IMR-90 (cell line): Measurements from ENCODE around the gene MRGPRE. TPM values are rescaled to one million over a fixed set of nuclear protein-coding genes. Genes with fewer than 3 reads are reported as not detected.

Experiments used
- ATAC-seq: fragments of 200-7000 bp; cut with Tn5 transposase; 2 replicates; pipeline ENCODE4 v1.9.1; 2020; ENCODE audit warnings: low read depth, mild to moderate bottlenecking, moderate library complexity
- BruUV-seq: library from RNA; stranded (reverse); fragments of 400-500 nt; replicated peaks from 2 replicates; lab custom pipeline; 2021; lab: Mats Ljungman, UMichigan
- CTCF ChIA-PET: fragments of 300-600 bp; formaldehyde crosslinking; extraction: SDS; loops from one replicate; lab custom pipeline; 2021; ENCODE audit warnings: antibody characterized with exemption; lab: Yijun Ruan, JAX
- POLR2A ChIA-PET: fragments of 300-600 bp; sonication (Branson Sonifier 250); formaldehyde crosslinking; loops from one replicate; lab custom pipeline; 2022; ENCODE audit warnings: antibody characterized with exemption; ENCODE audit not compliant: unreplicated experiment; lab: Charles Lee
- DNase-seq: peaks from one replicate; pipeline ENCODE4 v3.0.0; 2013
- H2AFZ ChIP-seq: replicated peaks from 2 replicates; pipeline ENCODE3; 2013; ENCODE audit warnings: low read length, mild to moderate bottlenecking; ENCODE audit not compliant: poor library complexity
- H2AK5ac ChIP-seq: 2 replicates; pipeline ENCODE4 v1.6.1; 2013; ENCODE audit warnings: low read depth, low read length, inconsistent platforms
- H2AK9ac ChIP-seq: replicated peaks from 2 replicates; pipeline ENCODE3; 2013; ENCODE audit warnings: mild to moderate bottlenecking, low read depth, low read length, moderate library complexity; ENCODE audit not compliant: poor library complexity
- H2BK120ac ChIP-seq: 2 replicates; pipeline ENCODE4 v1.6.1; 2013; ENCODE audit warnings: low read depth, low read length, inconsistent platforms
- H2BK15ac ChIP-seq: 3 replicates; pipeline ENCODE4 v1.6.1; 2013; ENCODE audit warnings: low read depth, low read length, inconsistent platforms
- H2BK20ac ChIP-seq: 2 replicates; pipeline ENCODE4 v1.6.1; 2013; ENCODE audit warnings: low read depth, mild to moderate bottlenecking, inconsistent platforms, low read length, moderate library complexity
- H2BK5ac ChIP-seq: 2 replicates; pipeline ENCODE4 v1.6.1; 2013; ENCODE audit warnings: mild to moderate bottlenecking, low read depth, low read length, inconsistent platforms; ENCODE audit not compliant: poor library complexity, severe bottlenecking
- H3K14ac ChIP-seq: replicated peaks from 2 replicates; pipeline ENCODE4 v1.6.1; 2013; ENCODE audit warnings: low read depth, low read length, inconsistent platforms
- H3K18ac ChIP-seq: 2 replicates; pipeline ENCODE4 v1.6.1; 2013; ENCODE audit warnings: low read depth, low read length, control low read depth
- H3K23ac ChIP-seq: 2 replicates; pipeline ENCODE4 v1.6.1; 2013; ENCODE audit warnings: low read depth, low read length, inconsistent platforms
- H3K27ac ChIP-seq: 2 replicates; pipeline ENCODE4 v1.5.1; 2013; ENCODE audit warnings: mild to moderate bottlenecking, control low read depth, low read length; ENCODE audit not compliant: insufficient read depth
- H3K27me3 ChIP-seq: 2 replicates; pipeline ENCODE4 v1.6.1; 2013; ENCODE audit warnings: low read length; ENCODE audit not compliant: control insufficient read depth, insufficient read depth
- H3K36me3 ChIP-seq: 2 replicates; pipeline ENCODE4 v1.6.1; 2013; ENCODE audit warnings: low read length, mixed read lengths; ENCODE audit not compliant: control insufficient read depth, insufficient read depth
- H3K4ac ChIP-seq: 2 replicates; pipeline ENCODE4 v1.6.1; 2013; ENCODE audit warnings: low read depth, low read length, inconsistent platforms
- H3K4me1 ChIP-seq: 2 replicates; pipeline ENCODE4 v1.6.1; 2013; ENCODE audit warnings: low read length, mixed read lengths; ENCODE audit not compliant: control insufficient read depth, insufficient read depth
- H3K4me2 ChIP-seq: 2 replicates; pipeline ENCODE4 v1.6.1; 2013; ENCODE audit warnings: low read depth, mild to moderate bottlenecking, control low read depth, low read length, moderate library complexity
- H3K4me3 ChIP-seq: 2 replicates; pipeline ENCODE4 v1.5.1; 2013; ENCODE audit warnings: low read depth, mild to moderate bottlenecking, control low read depth, low read length, moderate library complexity; ENCODE audit not compliant: insufficient read depth
- H3K56ac ChIP-seq: 2 replicates; pipeline ENCODE4 v1.6.1; 2013; ENCODE audit warnings: low read length, inconsistent platforms; ENCODE audit not compliant: insufficient read depth; ENCODE audit errors: extremely low read depth
- H3K79me1 ChIP-seq, 2 experiments: 2 replicates each; pipeline ENCODE4 v1.6.1; 2013; ENCODE audit warnings: low read length in 2 of 2, inconsistent platforms in 1 of 2, low read depth in 1 of 2
- H3K9ac ChIP-seq: 2 replicates; pipeline ENCODE4 v1.6.1; 2013; ENCODE audit warnings: low read depth, low read length, control low read depth
- H3K9me1 ChIP-seq: 2 replicates; pipeline ENCODE4 v1.6.1; 2013; ENCODE audit warnings: low read length, inconsistent platforms; ENCODE audit not compliant: insufficient read depth
- H3K9me3 ChIP-seq: 2 replicates; pipeline ENCODE4 v1.6.1; 2013; ENCODE audit warnings: low read length; ENCODE audit not compliant: control insufficient read depth, insufficient read depth
- H4K20me1 ChIP-seq: 2 replicates; pipeline ENCODE4 v1.6.1; 2013; ENCODE audit warnings: low read length, inconsistent platforms; ENCODE audit not compliant: insufficient read depth
- H4K5ac ChIP-seq: 2 replicates; pipeline ENCODE4 v1.6.1; 2013; ENCODE audit warnings: mild to moderate bottlenecking, low read depth, low read length, control low read depth
- H4K8ac ChIP-seq, 2 experiments: 2 replicates each; pipeline ENCODE4 v1.6.1; 2013; ENCODE audit warnings: low read depth in 2 of 2, low read length in 2 of 2, control low read depth in 1 of 2, inconsistent platforms in 1 of 2
- H4K91ac ChIP-seq: 2 replicates; pipeline ENCODE4 v1.6.1; 2013; ENCODE audit warnings: low read depth, low read length, inconsistent platforms; ENCODE audit not compliant: insufficient read depth
- CEBPB ChIP-seq: IDR thresholded peaks from 2 replicates; pipeline ENCODE4 v1.6.1; 2012; ENCODE audit warnings: low read depth, low read length, improper control_type of control experiment
- CTCF ChIP-seq: conservative IDR thresholded peaks from 2 replicates; pipeline ENCODE4 v1.5.1; 2012; ENCODE audit warnings: mild to moderate bottlenecking, low read depth, low read length, improper control_type of control experiment
- FOS ChIP-seq: fragments of 150-350 bp; IDR thresholded peaks from 2 replicates; pipeline ENCODE4 v1.6.1; 2016; ENCODE audit warnings: low read depth, low read length
- MAFK ChIP-seq: IDR thresholded peaks from 2 replicates; pipeline ENCODE4 v1.6.1; 2012; ENCODE audit warnings: low read depth, low read length, improper control_type of control experiment
- POLR2A ChIP-seq: IDR thresholded peaks from 2 replicates; pipeline ENCODE4 v1.6.1; 2012; ENCODE audit warnings: mild to moderate bottlenecking, low read depth, low read length
- SMC3 ChIP-seq: fragments of 150-350 bp; IDR thresholded peaks from 2 replicates; pipeline ENCODE4 v1.6.1; 2016; ENCODE audit warnings: low read depth, mild to moderate bottlenecking, antibody characterized with exemption, low read length, moderate library complexity
- WGBS, 2 experiments: methylation state at CpG; one replicate each; pipeline versions ENCODE4 v1.1.5 to v1.1.7; 2013; ENCODE audit warnings: missing lambda C conversion rate in 2 of 2; ENCODE audit not compliant: insufficient read length in 1 of 2; ENCODE audit errors: extremely low coverage in 2 of 2; 5-methylcytosine and 5-hydroxymethylcytosine counted together
- dilution Hi-C: fragments of 300-500 bp; cut with HindIII; formaldehyde crosslinking; loops from one replicate; pipeline ENCODE4 v1.14.3; 2018; ENCODE audit warnings: low sequenced_read_pairs; ENCODE audit not compliant: unreplicated experiment
- in situ Hi-C: fragments of 300-500 bp; cut with MboI; formaldehyde crosslinking; loops from 3 replicates; pipeline ENCODE4 v1.14.3; 2019; ENCODE audit warnings: low sequenced_read_pairs, inconsistent platforms, mixed read lengths
- intact Hi-C: fragments of 100-400 bp; cut with micrococcal nuclease; formaldehyde crosslinking; loops from 2 replicates; pipeline ENCODE4 v1.10.0; 2022
- polyA plus RNA-seq, 3 experiments: library from polyadenylated mRNA; depleted of rRNA; stranded (reverse); fragments of >200 nt; gene quantifications; 2 replicates each; pipeline ENCODE4 v1.2.3, GENCODE V29; 2012; ENCODE audit warnings: low replicate concordance in 1 of 3
- total RNA-seq: library from RNA; depleted of rRNA; stranded (reverse); fragments of >200 nt; gene quantifications from 2 replicates; pipeline ENCODE4 v1.2.3, GENCODE V29; 2012
- TF ChIP-seq, protein P1 (sequence below): fragments of 150-350 bp; IDR thresholded peaks from 2 replicates; pipeline ENCODE4 v1.6.1; 2017; ENCODE audit warnings: mild to moderate bottlenecking, antibody characterized with exemption, low read length, low read depth

Gene MRGPRE
- total and polyA plus RNA-seq, 2 of the 4 experiments (the other 2 are of a cell fraction), result not detected

DNA sequence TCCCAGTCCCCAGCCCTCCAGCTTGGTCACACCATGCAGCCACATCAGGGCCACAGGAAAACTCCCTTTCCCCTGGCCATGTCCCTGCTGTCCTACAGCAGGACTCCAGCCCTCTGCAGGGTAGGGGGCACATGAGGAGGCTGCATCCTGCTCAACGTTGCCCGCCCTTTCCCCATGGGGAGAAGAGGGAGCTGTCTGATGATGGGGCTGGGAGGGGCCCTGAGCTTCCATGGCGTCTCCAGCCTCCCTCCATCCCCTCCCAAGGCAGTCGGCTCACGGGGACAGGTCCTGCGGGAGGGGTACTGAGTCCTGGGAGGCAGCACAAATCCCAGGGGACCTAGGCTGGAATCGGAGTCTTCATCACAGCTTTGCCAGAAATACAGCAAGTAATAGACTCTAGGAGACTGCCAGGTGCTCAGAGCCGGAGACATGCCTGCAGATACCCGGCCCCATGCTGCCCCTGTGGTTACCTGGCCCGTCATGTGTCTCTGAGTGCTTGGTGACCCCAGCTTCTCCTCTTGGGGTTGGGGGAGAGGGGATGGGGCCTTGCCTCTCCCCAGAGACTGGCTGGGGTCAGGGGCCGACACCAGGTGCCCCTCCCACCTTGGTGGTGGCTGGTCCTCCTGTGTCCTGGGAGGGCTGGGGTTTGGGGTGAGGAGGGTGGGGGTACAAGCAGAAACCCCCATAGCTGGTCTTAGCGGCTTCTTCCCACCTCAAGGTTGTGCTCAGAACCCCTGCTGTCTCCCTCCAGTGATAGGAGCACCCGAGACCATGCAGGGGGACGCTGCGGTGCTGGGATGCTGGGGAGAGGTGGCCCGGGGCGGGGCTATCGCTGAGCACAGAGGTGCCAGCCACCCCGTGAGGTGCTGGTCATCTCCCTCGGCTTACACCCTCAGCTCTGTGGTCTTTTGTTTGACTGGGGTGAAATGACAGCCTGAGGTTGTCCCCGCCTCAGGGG, 2.3 kb downstream of the MRGPRE start:
- DNase-seq, result no peak
- Histone ChIP-seq H3K27me3 (peaks cover 55% of the 10 kb centered on the region), H3K23ac (no peak overlapping the region), H3K9ac (no peak overlapping the region), H3K56ac (no peak overlapping the region), H3K14ac (no peak overlapping the region), H3K79me1 (no peaks in the 10 kb centered on the region), H4K5ac (no peak overlapping the region), H3K9me3 (no peaks in the 10 kb centered on the region), H3K9me1 (no peaks in the 10 kb centered on the region), H3K18ac (no peak overlapping the region), H3K4ac (no peak overlapping the region), H4K8ac (no peak overlapping the region), H2BK120ac (no peak overlapping the region), H2AFZ (peak overlapping the region; percentile 58), H4K20me1 (no peaks in the 10 kb centered on the region), H3K36me3 (no peaks in the 10 kb centered on the region), H2BK15ac (no peak overlapping the region), H2AK9ac (peak overlapping the region; percentile 65), H3K4me3 (no peak overlapping the region), H2AK5ac (no peak overlapping the region), H3K27ac (no peak overlapping the region), H3K4me1 (no peaks in the 10 kb centered on the region), H4K91ac (no peak overlapping the region), H2BK5ac (no peak overlapping the region), H3K4me2 (no peak overlapping the region), H2BK20ac (no peak overlapping the region)
- intact Hi-C loops (no loop called here), in situ Hi-C loops (no loop called here), dilution Hi-C loops (no loop called here)
- BruUV-seq, result no TSS peak
- TF ChIP-seq CEBPB, result no peak
- no peak for TF ChIP-seq FOS
- TF ChIP-seq MAFK, result no peak
- no peak for TF ChIP-seq CTCF
- TF ChIP-seq, protein P1, sequence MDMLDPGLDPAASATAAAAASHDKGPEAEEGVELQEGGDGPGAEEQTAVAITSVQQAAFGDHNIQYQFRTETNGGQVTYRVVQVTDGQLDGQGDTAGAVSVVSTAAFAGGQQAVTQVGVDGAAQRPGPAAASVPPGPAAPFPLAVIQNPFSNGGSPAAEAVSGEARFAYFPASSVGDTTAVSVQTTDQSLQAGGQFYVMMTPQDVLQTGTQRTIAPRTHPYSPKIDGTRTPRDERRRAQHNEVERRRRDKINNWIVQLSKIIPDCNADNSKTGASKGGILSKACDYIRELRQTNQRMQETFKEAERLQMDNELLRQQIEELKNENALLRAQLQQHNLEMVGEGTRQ, result no peak
- TF ChIP-seq POLR2A, result no peak
- TF ChIP-seq SMC3, result no peak
- ATAC-seq, result no peak
- WGBS, 2 experiments, result 70% methylated on average over 3 of the region's 21 CpGs; no CpG with 5 or more reads in 1 of the 2 experiments
- ChIA-PET CTCF (no interaction called here), POLR2A (interaction anchor here (0.5 to 1.2 kb wide), 2 partner anchors 10 to 14 kb away, joined by 3 to 7 read pairs; no protein-coding TSS in a partner anchor)
